GM12874 (cell line): Measurements from ENCODE around the gene CUX1.

Experiments used
- CTCF ChIP-seq: IDR thresholded peaks from 2 replicates; pipeline ENCODE4 v1.5.1; 2011; ENCODE audit warnings: low read depth, mild to moderate bottlenecking, control low read depth, low read length, moderate library complexity; ENCODE audit not compliant: insufficient read depth

Gene CUX1

GRCh38 chr7:101787864-101788263 lies 29.6 kb upstream of the CUX1 start:
- no peak for TF ChIP-seq CTCF

DNA sequence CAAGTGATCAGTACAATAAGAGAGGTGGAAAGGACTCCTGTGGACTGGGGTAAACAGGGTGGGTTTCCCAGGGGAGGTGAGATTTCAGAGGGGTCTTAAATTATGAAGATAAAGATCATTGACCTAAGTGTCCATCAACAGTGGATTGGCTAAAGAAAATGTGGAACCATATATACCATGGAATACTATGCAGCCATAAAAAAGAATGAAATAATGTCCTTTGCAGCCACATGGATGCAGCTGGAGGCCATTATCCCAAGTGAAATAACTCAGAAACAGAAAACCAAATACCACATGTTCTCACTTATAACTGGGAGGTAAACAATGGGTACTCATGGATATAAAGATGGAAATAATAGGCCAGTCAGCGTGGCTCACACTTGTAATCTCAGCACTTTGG lies 28.9 kb upstream of the CUX1 start:
- no peak for TF ChIP-seq CTCF

DNA sequence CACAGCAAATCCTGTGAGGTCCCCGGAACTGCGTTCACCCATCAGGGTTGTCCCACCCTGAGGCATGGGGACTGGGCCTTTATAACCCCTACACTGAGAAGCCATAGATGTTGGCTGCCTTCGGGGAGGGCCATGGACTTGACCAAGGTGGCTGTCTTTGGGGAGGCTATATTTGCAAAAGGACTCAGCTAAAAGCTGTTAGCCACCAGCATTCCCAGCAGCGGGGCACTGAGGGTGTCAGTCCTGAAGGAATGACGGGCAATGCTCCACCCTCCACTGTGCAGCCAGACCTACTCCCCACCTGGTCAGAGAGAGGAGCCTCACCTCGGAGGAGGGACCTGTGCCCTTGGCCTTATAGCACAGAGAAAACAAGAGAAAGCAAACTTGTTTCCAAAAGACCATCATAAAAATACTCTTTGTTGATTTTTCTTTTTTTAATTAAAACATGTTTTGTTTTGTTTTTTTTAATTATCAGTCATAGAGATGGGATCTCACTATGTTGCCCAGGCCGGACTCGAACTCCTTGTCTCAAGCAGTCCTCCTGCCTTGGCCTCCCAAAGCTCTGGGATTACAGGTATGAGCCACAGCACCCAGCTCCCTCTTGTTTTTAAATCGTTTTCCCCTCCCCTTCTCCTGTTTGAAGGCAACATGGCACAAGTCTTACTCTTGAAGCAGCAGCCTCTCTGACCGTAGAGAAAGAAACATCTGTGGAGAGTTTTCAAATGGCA lies 26.7 kb upstream of the CUX1 start:
- TF ChIP-seq CTCF: no peak

DNA sequence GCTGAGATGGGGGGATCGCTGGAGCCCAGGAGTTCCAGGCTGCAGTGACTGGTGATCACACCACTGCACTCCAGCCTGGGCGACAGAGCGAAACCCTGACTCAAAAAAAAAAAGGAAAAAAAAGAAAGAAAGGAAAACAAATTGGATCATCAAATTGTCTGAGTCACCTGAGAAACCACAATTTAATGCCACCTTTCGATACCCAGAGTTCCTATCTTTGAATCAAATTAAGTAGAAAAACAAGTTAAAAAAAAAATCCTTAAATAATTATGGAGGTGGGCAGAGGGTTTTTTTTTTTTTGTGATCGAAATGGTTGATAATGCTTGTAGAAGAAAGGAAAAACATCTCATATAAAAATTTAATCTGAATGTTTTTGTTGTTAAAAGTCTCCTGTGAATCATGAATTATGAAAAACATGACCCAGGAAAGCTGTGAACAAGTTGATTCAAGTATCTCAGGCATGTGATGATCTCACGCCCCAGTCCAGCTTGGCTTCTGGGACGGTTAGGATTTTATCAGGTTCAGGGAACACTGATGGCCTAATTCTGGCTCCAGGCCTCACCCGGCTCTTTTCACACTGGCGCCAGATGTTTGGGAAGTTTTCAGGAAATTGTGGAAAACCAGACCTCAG lies 25.3 kb upstream of the CUX1 start:
- TF ChIP-seq CTCF: no peak

GRCh38 chr7:101795461-101795860 lies 22.0 kb upstream of the CUX1 start:
- no peak for TF ChIP-seq CTCF

GRCh38 chr7:101803203-101804087 lies 14.0 kb upstream of the CUX1 start:
- TF ChIP-seq CTCF: no peak
